Transverse colon (tissue), 4 donors: ENCODE results near the gene ZNF329. TPM values are rescaled to one million over a fixed set of nuclear protein-coding genes. Genes with fewer than 3 reads are reported as not detected.

Source experiments
- DNase-seq: peaks from one replicate; pipeline ENCODE4 v3.0.0-alpha.2; 2019
- H3K27ac ChIP-seq, 4 donors: fragments of 200-600 bp; sonication (generic); 2 replicates each; pipeline ENCODE4 v1.5.1; 2016 to 2018; ENCODE audit warnings: inconsistent platforms in 4 of 4
- H3K27me3 ChIP-seq: fragments of 200-600 bp; sonication (generic); 2 replicates; pipeline ENCODE4 v1.5.1; 2017; ENCODE audit warnings: inconsistent platforms
- H3K36me3 ChIP-seq, 4 donors: fragments of 200-600 bp; sonication (generic); 2 replicates each; pipeline ENCODE4 v1.5.1; 2017 to 2019; ENCODE audit warnings: inconsistent platforms in 4 of 4
- H3K4me1 ChIP-seq, 4 donors: fragments of 200-600 bp; sonication (generic); 2 replicates each; pipeline ENCODE4 v1.5.1; 2017 to 2020; ENCODE audit warnings: inconsistent platforms in 4 of 4
- H3K4me3 ChIP-seq, 4 donors: fragments of 200-600 bp; sonication (generic); 1 replicate in 1 of 4; 2 replicates in 3 of 4; pipeline versions ENCODE4 v1.5.1 to v1.6.1; 2017 to 2019; ENCODE audit warnings: inconsistent platforms in 4 of 4
- H3K9me3 ChIP-seq, 2 donors: fragments of 200-600 bp; sonication (generic); 2 replicates each; pipeline ENCODE4 v1.5.1; 2017 to 2019; ENCODE audit warnings: inconsistent platforms in 2 of 2
- EP300 ChIP-seq: sonication (generic); formaldehyde crosslinking; IDR thresholded peaks from one replicate; pipeline ENCODE4 v1.6.1; 2017; ENCODE audit warnings: antibody characterized with exemption, low read depth
- POLR2A ChIP-seq: fragments of 450-650 bp; IDR thresholded peaks from one replicate; pipeline ENCODE4 v1.6.1; 2016; ENCODE audit warnings: antibody characterized with exemption, mild to moderate bottlenecking, moderate library complexity
- POLR2AphosphoS5 ChIP-seq, 3 donors: sonication (generic); formaldehyde crosslinking; IDR thresholded peaks; one replicate each; pipeline ENCODE4 v1.6.1; 2016; ENCODE audit warnings: antibody characterized with exemption in 3 of 3
- WGBS, 2 donors: methylation state at CpG; one replicate each; pipeline ENCODE4 v1.1.5; 2018; ENCODE audit warnings: low coverage in 1 of 2; 5-methylcytosine and 5-hydroxymethylcytosine counted together
- in situ Hi-C, 4 donors: fragments of 200-750 bp; cut with MboI; loops; one replicate each; pipeline versions ENCODE4 v1.15.0 to v1.15.1; 2017; ENCODE audit warnings: low sequenced_read_pairs in 3 of 4, low pct_ligation_motif_present in 1 of 4, low pct_unique_long_range_greater_than_20kb in 1 of 4
- intact Hi-C: fragments of 100-400 bp; cut with DNase I; formaldehyde crosslinking; loops from one replicate; pipeline ENCODE4 v1.15.1; 2023; ENCODE audit warnings: low total_unique reads
- total RNA-seq, 4 donors: library from RNA; depleted of rRNA; stranded (reverse); fragments of >200 nt; gene quantifications; one replicate each; pipeline ENCODE4 v1.1.0, GENCODE V29; 2016
- TF ChIP-seq, protein P1 (sequence below), 5 experiments: fragments of 200-600 bp in 3 of 5; fragments of 450-650 bp in 2 of 5; sonication (generic) in 3 of 5; IDR thresholded peaks; 1 replicate in 2 of 5; 2 replicates in 3 of 5; pipeline ENCODE4 v1.5.1; 2016 to 2017; ENCODE audit warnings: antibody characterized with exemption in 5 of 5, inconsistent platforms in 3 of 5, mild to moderate bottlenecking in 2 of 5, moderate library complexity in 1 of 5

ZNF329 gene
- total RNA-seq, 4 donors from 2014 or later = 0.60 to 5.5 (median 4.0) TPM

DNA sequence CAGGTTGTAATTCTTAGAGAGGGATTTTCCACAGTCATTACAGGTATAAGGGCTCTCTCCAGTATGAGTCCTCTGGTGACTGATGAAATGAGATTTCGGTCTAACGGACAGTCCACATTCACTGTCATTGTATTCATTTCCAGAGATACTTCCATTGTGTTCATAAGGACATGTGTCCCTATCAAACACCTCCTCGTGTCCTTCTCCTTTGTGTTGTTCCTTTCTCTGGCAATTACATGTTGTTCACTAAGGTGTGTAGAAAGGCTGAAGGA lies 42.1 kb downstream of the ZNF329 start:
- Histone ChIP-seq H3K9me3 (peaks cover 82 to 85% of the 10 kb centered on the region in 2 donors), H3K4me1 (no peaks in the 10 kb centered on the region), H3K27ac (no peak overlapping the region), H3K4me3 (no peak overlapping the region), H3K36me3 (no peaks in the 10 kb centered on the region), H3K27me3 (no peaks in the 10 kb centered on the region)
- DNase-seq = no peak
- TF ChIP-seq EP300 = no peak
- no peak for TF ChIP-seq POLR2AphosphoS5 (IDR thresholded peaks at IDR 0.05)
- WGBS, 2 donors = 85 to 96% methylated on average over 3 of the region's 3 CpGs
- in situ Hi-C loops (no loop called here), intact Hi-C loops (no loop called here)

DNA sequence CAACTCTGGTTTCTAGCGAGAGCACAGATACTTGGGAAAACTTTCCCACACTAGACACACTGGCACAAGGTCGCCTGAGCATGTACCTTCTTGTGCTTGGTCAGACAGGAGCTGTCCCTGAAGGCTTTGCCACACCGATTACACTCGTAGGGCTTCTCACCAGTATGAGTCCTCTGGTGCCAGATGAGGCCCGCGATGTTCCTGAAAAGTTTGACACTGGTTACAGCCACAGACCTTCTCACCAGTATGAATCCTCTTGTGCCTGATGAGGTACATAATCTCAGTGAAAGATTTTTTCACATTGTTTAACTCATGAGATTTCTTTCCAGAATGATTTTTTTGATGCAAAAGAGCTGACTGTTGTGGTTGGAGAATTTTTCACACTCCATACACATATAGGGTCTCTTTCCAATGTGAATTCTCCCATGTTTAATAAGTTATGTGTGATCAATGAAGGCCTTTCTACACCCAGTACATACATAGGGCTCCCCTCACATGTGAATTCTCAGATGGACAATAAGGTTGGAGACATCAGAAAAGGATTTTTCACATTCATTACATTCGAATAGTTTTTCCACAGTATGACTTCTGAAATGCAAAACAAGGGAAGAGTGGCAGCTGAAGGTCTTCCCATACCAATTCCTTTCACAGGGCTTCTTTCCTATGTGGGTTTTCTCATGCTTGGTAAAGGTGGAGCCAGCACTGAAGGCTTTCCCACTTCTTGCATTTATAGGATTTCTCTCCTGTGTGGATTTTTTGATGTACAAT lies 42.6 kb downstream of the ZNF329 start:
- 86 to 95% methylated on average over 3 to 7 of the region's 7 CpGs for whole genome bisulfite sequencing, 2 donors
- TF ChIP-seq POLR2A = no peak
- TF ChIP-seq POLR2AphosphoS5 (IDR thresholded peaks at IDR 0.05) = no peak
- TF ChIP-seq EP300 = no peak
- TF ChIP-seq, protein P1, sequence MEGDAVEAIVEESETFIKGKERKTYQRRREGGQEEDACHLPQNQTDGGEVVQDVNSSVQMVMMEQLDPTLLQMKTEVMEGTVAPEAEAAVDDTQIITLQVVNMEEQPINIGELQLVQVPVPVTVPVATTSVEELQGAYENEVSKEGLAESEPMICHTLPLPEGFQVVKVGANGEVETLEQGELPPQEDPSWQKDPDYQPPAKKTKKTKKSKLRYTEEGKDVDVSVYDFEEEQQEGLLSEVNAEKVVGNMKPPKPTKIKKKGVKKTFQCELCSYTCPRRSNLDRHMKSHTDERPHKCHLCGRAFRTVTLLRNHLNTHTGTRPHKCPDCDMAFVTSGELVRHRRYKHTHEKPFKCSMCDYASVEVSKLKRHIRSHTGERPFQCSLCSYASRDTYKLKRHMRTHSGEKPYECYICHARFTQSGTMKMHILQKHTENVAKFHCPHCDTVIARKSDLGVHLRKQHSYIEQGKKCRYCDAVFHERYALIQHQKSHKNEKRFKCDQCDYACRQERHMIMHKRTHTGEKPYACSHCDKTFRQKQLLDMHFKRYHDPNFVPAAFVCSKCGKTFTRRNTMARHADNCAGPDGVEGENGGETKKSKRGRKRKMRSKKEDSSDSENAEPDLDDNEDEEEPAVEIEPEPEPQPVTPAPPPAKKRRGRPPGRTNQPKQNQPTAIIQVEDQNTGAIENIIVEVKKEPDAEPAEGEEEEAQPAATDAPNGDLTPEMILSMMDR (IDR thresholded peaks at IDR 0.05) = no peak
- DNase-seq = no peak
- intact Hi-C loops (no loop called here), in situ Hi-C loops (no loop called here)
- Histone ChIP-seq H3K36me3 (no peaks in the 10 kb centered on the region), H3K27me3 (no peaks in the 10 kb centered on the region), H3K4me1 (no peaks in the 10 kb centered on the region), H3K9me3 (peaks cover 84 to 87% of the 10 kb centered on the region in 2 donors), H3K4me3 (no peak overlapping the region), H3K27ac (no peak overlapping the region)

DNA sequence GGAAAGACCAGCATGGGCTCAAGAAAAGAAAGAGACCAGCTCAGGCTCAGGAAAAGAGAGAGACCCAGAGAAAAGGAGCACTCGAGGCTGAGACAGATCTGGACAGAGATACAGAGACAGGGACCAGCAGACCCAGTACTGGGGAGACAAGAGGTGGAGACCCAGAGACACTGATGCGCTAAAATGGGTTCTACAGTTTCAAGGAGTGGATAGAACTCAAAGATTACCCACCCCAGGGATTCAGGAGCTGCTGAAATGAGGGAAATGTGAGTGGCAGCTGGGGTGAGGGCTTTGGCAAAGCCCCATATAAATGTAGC lies 51.9 kb downstream of the ZNF329 start:
- TF ChIP-seq, protein P1 (IDR thresholded peaks at IDR 0.05) = no peak
- TF ChIP-seq EP300 = no peak
- TF ChIP-seq POLR2AphosphoS5 (IDR thresholded peaks at IDR 0.05) = no peak
- no peak for TF ChIP-seq POLR2A
- Histone ChIP-seq H3K27me3 (no peaks in the 10 kb centered on the region), H3K27ac (peak overlapping the region; percentile 82 to 97 (median 92)), H3K4me3 (peak overlapping the region; percentile 26 to 99 (median 78)), H3K36me3 (no peaks in the 10 kb centered on the region), H3K4me1 (peaks cover 0 to 16% (median 7%) of the 10 kb centered on the region in 4 donors), H3K9me3 (peaks cover 11 to 18% of the 10 kb centered on the region in 2 donors)
- WGBS, 2 donors = 14% methylated on average over 2 of the region's 2 CpGs; no CpG with 5 or more reads in 1 of the 2 donors
- in situ Hi-C loops = no loop called here
- intact Hi-C loops = no loop called here
- no peak for DNase-seq

DNA sequence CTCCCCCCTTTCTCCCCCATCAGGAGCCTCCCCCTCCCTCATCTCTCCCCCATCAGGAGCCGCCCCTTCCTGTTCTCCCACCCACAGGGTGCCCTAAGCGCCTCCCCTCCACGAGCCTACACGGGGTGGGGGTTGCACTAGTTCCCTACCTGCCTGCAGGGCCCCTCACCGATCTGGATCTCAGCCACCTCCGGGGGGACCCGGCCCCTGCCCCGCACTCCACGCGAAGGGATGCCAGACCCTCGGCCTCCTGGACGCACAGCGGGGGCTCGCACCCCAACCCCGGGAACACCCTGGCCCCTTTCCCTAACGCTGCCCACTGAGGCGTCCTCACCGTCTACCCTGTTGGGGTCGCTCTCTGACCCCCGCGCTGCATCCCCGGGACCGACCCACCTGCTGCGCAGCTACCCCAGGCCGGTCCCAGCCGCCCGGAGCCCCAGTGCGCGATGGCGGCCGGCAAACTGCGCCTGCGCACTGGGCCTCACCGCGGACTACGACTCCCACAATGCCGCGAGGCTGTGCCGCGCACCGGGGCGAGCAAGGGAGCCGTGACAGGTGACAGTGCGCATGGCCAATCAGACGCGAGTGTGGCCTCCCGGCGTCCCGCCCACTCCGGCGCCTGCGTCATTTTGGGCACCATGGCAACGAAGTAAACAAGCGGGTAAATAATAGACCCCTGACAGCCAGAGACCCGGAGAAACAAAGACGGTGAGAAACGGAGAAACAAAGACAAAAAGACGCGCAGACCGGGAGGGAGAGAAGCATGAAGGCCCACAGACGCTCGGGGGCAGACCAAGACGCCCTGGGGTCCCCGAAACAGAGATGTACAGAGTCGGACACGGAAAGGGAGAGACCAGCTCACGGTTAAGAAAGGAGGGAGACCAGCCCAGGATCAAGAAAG lies 52.6 kb downstream of the ZNF329 start, which contains the start of gene ZSCAN18:
Gene ZSCAN18 (minus strand): TSS at position 451 of the 901 bp plus-strand sequence. CDS start 7,964 bp downstream, outside the sequence.
- peak within 1 kb of the TSS; percentile 62 to 99 (median 92) for H3K4me3 ChIP-seq
- peak within 1 kb of the TSS; percentile 82 to 97 (median 92) for H3K27ac ChIP-seq
- peak; percentile 96 for DNase-seq
- H3K36me3 ChIP-seq = no peaks in the 10 kb centered on the region
- intact Hi-C loops (no loop called here), in situ Hi-C loops (no loop called here)
- TF ChIP-seq POLR2A (peak; percentile 67), POLR2AphosphoS5 (IDR thresholded peaks at IDR 0.05) (peak; percentile 65 to 82 (median 77)), EP300 (peak; percentile 70)
- TF ChIP-seq, protein P1 (IDR thresholded peaks at IDR 0.05) = no peak
- 4 to 12% methylated on average over 10 to 61 of the region's 67 CpGs for WGBS, 2 donors
- peaks cover 0 to 16% (median 7%) of the 10 kb centered on the region in 4 donors for H3K4me1 ChIP-seq
- peaks cover 5 to 18% of the 10 kb centered on the region in 2 donors for H3K9me3 ChIP-seq
- H3K27me3 ChIP-seq = no peaks in the 10 kb centered on the region
